Embryonic facial prominence (tissue), 1 donor: ENCODE measurements around the gene MTERF4.

ENCODE experiments used
- DNase-seq: peaks from one replicate; pipeline ENCODE4 v3.0.0-alpha.2; 2016; ENCODE audit errors: extremely low spot score

Gene MTERF4

DNA sequence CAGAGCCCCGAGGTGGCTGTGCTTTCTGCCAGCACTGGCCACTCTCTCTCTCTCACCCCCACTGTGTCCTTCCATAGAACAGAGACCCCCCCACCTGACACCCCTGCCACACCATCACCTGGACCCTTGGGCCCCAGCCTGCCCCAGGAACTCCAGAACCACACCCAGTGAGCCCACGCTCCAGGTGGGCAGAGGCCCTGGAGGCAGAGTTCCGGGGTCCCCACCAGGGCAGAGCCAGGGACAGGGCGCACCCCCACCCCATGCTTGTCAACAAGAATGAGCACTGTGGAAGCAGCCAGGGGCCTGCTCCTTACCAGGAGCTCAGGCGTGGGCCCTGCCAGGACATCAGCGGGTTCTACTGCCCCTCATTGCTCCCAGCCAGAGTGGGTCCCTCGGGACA lies 32.6 kb upstream of the MTERF4 start:
- no peak for DNase-seq

DNA sequence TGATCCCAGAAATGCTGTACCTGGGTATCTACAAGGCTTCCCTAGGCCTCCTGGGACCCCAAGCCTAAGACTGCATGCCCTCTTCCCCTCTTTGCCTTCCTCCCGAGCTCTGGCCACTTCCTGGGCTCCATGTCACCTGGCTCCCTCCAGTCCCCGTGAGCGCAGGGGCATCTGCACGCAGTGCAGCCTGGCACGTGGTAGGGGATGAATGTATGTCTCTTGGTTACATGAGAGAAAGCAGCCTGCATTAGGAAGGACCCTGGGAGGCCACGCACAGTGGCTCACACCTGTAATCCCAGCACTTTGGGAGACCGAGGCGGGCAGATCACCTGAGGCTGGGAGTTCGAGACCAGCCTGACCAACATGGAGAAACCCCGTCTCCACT lies 31.3 kb upstream of the MTERF4 start:
- no peak for DNase-seq

DNA sequence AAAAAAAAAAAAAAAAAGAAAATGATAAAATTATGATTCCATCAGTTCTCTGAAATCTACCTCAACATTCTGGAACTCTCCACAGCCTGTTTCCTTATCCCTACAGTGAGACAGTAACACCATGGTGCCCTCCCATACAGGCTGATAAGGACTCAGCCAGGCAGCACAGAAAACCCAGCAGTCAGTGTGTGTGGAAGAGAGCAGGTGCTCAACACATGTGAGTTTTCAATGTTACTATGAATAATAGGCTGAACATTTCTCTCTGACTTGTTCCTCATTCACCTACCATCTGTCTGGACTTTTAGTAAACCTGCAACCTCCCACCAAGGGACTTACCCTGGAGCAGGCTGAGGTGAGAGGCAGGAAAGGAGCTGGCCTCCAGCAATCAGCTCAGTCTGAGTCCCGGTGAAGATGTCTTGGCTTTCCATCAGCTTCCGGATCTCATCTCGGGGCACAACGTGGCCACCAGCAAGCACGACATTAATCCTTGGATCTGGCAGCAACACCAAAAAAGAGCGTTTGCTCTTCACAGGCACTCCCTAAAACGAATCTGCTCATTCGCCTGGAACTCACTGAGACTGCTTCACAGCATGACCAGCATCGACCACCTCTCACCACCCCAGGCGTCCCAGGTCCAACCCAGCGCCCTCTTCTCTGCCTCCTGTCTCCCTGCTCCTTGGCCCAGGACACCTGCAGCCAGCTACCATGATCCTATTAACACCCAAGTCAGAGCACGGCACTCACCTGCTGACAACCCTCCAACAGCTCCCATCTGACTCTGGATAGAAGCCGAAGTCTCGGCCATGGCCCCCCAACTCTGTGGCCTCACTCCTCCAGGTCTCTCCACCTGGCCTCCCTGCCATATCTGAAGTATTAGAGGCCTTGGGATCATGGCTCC lies 30.7 kb upstream of the MTERF4 start:
- DNase-seq = no peak

DNA sequence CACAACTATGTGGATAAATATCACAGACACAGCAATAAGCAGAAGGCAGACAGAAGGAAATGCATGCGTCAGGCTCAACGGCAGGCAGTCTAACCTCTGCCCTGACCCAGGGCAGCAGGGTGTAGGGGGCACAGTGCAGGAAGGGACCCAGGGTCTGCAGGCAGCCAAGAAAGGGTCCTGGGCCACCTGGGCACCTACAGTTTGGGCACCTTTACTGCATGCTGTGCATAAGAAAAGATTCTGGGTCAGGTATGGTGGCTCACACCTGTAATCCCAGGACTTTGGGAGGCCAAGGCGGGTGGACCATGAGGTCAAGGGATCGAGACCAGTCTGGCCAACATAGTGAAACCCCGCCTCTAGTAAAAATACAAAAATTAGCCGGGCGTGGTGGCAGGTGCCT lies 29.4 kb upstream of the MTERF4 start:
- DNase-seq = no peak

DNA sequence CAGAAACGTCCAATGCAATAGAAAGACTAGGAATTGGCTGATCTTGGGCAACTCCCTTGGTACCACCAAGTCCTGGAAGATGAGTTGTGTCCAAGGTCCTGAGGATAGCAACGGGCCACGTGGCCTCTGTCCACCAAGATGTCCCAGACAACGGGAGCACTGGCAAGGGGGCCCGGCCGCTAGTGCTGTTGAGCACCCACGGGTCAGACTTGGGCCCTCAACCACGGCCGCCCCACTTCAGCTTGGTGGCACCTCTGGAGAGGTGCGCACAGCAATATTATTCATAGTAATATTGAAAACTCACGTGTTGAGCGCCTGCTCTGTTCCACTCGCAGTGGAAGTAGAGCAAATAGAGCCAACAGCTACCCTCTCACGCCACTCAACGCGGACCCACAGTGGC lies 28.2 kb upstream of the MTERF4 start:
- DNase-seq = no peak

DNA sequence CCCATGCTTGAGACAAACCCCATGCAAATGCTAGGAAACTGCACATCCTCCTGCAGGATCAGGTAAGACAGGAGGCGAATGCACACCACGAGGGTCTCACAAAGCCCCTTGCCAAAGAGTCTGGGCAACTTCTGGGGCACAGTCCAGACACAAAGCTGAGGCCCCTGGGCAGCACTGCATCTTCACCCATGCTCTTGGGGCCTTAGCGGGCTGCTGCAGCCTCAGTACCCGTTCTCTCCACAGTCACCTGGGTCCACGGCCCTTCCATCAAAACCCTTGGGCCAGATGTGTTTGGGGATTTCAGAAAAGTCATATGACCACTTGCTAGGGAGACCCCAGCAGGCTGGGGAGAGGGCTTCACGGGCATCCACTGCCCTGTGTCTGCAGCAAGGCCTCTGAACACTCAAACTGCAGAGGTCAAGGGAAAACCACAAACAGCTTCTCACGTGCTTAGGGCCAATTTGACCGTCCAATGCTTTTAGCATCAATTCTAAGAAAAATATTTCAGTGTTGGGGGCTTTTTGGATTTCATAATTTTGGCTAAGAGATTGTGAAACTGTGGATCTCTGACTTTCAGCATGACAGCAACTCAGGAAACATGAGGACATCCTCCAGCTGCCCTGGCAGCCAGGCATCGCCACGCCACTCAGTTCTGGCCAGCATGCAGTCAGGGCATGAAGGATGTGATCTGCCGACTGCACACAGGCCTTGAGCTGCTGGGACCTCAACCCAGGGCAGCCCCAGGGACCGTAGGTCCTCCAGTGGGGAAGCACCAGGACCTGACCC lies 27.2 kb upstream of the MTERF4 start:
- no peak for DNase-seq

DNA sequence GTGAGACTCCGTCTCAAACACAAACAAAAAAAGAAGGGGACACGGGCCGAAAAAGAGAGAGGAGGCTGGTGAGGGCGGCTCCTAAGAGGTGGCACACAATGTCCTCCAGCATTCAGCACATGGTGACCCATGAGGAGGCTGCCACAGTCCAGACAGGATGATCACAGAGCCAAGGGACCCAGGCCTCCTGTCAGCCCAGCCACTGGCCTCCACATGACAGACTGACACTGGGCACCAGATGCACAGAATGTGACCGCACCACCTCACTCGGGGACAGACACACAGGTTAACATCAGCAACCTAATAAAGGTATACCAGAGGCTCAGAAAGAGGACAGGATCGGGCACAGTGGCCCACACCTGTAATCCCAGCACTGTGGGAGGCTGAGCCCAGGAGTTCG lies 26.2 kb upstream of the MTERF4 start:
- DNase-seq = no peak

DNA sequence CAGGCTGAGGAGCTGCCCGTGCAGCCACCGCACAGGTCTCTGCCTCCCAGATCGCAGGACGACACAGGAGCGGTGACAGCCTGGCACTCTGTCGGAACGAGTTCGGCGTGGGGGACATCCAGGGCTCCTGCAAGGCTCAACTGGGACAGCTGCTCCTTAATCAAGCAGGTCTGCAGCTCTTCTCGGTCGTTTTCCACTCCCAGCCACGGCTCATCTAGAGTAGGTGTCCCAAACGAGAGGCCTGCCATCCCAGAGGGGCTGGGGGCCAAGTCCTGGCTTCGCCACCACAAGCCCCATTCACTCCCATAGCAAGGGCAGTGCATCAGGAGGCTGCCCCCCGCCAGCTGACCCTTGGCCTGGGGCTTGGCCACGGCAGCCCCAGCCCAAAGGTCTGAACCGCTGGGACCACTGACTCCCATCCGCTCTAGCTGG lies 24.7 kb upstream of the MTERF4 start:
- DNase-seq = no peak

DNA sequence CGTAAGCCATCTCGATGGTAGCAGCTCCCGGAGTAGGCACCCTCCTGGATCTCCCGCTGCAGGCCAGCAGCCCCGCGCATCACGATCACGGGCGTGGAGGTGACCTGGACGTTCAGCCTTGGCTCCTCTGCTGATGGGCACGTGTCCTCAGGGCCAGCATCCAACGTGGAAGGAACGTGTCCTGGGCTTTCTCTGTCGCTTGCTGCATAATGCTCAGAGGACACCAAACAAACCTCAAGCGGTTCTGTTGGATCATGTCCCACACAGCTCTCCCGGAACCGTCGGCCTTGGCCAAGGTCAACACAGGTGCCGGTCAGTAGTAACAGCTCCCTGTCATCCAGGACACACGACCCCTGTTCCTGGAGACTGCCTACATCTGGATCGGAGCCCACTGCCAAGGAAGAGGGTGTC lies 24.1 kb upstream of the MTERF4 start:
- no peak for DNase-seq

DNA sequence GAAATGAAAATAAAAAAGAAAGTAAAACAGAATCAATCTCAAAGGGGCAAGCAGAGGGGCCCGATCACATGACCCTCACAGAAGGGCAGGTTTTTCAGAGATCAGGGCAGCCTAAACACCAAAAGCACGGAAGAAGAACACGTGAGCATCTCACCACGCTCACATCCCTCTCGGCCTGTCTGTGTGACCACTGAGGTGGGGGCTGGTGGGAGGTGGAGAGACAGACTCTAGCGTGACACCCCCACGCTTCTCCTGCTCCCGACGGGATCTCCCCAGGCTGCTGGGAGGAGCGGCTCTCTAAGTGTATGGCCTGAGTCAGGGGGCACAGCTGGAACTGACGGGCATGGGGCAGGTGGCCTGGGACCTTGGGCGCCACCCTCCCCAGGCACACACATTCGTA lies 23.5 kb upstream of the MTERF4 start:
- DNase-seq = no peak

DNA sequence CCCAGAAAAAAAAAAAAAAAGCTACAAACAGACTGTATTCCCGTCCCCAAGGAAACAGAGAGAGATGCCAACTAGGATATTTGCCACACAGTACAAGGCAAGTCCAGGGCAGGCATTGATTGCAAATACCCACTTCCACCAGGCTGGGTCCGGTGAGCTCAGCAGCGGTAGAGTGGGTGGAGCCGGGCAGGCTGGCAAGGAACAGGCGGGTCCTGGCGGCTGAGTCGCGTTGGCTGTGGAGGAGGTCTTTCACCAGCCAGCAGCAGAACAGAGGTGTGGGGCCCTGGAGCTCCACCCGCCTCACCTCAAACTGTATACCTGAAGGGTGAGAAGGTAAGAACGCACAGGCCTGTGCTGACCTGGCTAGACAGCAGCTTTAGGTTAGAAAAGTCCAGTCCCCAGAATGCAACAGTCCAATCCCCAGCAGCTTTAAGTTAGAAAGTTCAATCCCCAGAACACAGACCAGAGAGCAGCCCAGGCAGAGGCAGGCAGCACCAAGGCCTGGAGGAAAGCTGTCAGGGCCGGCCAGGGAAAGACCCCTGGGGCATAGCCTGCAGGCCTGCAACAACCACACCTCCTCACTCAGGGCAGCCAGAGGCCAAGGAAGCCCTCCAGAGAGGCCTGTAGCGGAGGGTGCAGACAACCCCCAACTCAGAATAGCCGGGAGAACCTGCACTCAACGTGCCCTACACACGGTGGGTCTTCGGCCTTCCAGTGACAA lies 21.9 kb upstream of the MTERF4 start:
- no peak for DNase-seq

DNA sequence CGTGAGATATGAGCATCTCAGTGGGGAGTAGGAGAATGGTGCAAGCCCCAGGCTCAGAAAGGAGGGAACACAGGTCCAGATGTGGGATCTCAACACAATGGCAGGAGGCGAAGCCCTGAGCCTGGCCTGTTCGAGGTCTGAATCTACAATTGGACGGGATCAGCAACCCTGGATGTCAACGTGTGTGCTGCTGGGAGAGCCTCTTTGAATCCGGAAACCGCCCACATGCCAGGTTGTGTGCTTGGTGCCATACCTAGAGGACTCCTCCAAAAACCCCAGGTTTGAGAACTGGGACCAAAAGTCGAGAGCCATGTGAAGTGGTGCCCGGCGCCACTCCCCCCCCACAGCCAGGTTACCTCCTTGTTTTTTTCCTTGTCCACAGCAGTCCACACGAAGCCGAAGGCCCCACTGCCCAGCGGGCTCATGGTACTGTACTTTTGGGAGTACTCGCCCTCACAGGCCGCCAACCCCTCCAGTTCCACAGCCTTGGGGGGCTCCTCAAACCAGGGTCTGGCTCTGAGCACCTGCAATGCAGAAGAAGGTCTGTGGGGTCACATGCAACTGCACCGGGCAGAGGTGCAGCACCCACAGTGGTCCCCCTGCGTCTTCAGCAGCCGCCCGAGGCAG lies 20.4 kb upstream of the MTERF4 start:
- DNase-seq = no peak

DNA sequence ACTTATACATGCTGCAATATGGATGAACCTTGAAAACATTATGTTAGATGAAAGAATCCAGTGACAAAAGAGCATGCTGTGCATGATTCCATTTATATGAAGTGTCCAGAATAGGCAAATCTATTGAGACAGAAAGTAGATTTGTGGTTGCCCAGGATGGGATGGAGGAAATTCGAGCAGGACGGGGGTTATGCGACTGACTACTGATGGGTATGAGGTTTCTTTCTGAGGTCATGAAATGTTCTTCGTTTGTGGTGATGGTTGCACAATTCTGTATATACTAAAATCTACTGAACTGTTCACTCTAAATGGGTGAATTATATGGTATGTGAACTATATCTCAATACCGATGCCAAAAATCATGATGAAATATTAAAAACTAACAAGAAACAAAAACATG lies 18.9 kb upstream of the MTERF4 start:
- no peak for DNase-seq

DNA sequence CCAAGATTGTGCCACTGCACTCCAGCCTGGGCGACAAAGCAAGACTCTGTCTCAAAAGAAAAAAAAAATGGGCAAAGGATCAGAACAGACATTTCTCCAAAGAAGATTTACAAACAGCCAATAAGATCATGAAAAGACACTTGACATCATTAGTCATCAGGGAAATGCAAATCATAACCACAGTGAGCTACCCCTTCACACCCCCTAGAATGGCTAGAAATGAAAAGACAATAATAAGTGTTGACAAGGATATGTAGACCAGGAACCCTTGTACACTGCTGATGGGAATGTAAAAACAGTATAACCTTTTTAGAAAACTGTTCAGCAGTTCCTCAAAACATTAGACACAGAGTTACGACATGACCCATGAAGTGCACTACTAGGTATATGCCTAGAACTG lies 18.4 kb upstream of the MTERF4 start:
- DNase-seq = no peak

DNA sequence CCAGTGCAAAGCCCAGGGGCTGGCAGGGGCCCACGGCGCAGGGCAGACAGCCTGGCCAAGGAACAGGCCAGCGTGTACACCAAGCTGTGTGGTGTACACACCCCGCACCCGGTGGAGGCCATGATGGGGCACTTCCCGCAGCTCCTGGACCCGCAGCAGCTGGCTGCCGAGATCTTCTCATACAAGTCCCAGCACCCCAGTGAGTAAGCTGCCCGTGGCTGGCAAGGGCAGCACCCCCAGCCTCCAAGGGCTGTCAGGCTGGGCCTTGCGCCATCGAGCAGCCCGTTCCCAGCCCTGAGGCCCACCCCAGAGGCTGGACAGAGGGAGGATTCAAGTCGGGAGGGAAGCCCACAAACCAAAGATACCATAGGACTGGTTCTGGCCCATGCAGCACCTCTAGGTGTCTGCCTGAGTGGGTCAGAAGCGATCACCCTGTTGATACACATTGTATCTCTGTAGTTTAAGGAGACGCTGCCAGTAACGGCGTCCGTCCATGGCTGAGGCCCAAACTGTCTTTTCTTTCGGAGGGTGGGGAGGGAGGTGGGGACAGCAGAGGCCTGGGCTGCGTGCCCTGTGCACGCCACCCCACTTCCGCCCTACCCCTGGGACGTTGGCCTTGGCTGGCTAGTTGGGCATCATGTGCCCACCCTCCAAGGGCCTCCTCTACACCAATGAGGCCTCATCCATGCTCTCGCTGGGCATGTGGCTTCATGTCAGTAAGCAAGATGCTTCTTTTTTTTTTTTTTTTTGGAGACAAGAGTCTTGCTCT lies 16.8 kb upstream of the MTERF4 start:
- DNase-seq = no peak

DNA sequence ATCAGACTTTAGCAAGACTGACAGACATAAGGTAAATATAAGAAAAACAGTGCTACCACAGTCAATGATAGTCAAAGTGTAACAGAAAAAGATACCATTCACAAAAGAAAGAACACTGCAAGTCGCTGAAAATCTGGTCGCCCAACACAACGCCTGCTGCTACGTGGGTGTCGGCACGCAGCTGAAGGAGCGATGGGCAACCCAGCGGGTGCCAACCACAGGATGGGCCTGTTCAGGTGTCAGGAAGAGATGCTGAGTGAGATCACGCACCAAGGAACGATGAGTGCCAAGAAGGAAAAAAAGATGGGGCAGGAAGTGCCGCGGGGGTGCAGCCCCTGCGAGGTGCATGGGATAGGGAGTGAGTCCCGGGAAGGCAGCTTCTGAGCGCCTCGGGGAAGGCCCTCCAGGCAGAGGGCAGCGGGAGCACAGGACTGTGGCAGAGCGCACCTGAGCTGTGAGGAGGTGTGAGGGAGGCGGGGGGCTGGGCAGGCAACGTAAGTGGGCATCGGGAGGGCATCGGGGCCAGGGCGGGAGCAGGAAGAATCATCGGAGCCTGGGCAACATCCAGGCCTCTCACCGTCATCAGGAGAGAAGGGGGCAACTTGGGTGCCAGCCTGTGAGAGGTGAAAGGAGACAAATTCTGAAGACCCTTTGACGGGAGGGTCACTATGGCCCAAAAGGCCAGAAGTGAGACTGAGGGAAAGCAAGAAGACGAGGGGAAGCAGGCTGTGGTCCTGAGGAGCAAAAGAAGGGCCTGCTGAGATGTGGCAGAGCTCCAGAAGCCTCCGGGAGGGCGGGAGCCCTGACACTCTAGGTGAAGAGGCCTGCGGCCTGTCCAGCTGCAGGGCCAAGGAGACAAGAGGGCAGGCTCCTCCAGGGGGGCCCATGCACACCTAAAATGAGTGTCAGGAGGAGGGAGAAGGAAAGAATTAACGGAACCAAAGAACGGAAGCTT lies 14.8 kb upstream of the MTERF4 start:
- DNase-seq = no peak

DNA sequence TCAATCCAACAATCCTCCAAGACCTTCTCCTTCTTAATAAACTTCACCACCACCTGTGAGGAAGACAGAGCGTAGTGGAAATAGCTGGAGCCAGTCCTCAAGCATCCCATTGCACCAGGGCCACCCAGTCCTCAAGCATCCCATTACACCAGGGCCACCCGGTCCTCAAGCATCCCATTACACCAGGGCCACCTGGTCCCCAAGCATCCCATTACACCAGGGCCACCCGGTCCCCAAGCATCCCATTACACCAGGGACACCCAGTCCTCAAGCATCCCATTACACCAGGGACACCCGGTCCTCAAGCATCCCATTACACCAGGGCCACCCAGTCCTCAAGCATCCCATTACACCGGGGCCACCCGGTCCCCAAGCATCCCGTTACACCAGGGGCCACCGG lies 13.3 kb upstream of the MTERF4 start:
- no peak for DNase-seq

DNA sequence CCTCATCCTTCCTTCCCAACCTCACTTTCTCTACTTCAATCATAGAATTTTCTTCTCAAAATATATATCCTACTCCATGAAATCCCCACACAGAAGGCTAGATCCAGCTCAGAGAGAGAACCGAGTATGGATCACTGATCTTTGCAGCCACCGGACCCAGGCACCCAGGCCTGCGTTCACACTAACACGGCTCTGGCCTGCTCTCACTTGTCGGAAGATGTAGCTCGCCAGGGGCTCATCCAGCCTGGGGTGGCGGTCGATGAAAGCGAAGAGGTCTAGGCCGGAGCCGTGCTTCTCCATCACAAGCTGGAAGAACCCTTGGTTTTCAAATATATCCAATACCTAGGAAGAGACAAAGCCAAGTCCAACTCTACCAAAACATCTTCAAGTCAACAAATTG lies 12.7 kb upstream of the MTERF4 start:
- no peak for DNase-seq

DNA sequence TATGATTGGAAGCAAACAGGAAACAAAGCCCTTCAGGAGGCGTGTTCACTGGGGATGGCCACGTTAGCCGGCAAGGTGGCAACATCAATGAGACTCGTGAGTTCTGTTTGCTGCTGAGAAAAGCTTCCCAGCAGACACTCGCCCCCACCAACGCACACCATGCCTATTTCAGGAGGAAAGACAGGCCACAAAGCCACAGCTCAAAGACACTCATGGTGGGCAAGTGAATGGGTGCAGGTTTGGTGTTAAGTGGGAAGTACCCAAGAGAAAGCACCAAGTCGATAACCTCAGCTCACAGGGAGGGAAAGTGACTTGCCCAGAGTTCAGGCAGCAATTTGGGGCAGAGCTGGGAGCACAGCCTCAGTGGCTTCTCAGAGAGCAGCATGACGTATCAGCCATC lies 10.5 kb upstream of the MTERF4 start:
- DNase-seq = no peak

DNA sequence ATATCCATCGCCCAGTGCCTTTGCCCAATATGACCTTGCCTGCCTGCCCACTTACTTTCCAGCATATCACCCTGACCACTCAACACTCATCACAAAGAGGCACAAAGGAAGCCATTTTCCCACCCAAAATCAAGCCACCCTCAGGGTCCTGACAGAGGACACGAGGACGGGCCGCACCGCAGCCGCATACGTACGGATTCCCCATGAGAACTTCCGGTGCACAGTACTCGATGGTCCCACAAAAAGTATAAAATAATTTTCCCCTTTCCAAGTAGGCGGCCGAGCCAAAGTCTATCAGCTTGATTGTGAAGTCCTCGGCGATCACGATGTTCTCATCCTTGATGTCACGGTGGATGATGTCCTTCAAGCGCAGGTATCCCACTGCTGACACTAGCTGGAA lies 10.0 kb upstream of the MTERF4 start:
- no peak for DNase-seq
